PC-9 (cell line): ENCODE measurements around the gene KCNIP2. TPM values are rescaled to one million over a fixed set of nuclear protein-coding genes. Genes with fewer than 3 reads are reported as not detected.

Experiments used
- BruUV-seq: library from RNA; stranded (reverse); fragments of 400-500 nt; replicated peaks from 2 replicates; lab custom pipeline; 2021; lab: Mats Ljungman, UMichigan
- CTCF ChIA-PET: fragments of 300-600 bp; sonication (Branson Sonifier 250); formaldehyde crosslinking; loops from one replicate; lab custom pipeline; 2022; ENCODE audit warnings: antibody characterized with exemption; lab: Charles Lee
- POLR2A ChIA-PET: fragments of 300-600 bp; sonication (Branson Sonifier 250); formaldehyde crosslinking; loops from one replicate; lab custom pipeline; 2022; ENCODE audit warnings: antibody characterized with exemption; ENCODE audit not compliant: unreplicated experiment; lab: Charles Lee
- DNase-seq, 2 experiments: peaks; one replicate each; pipeline versions ENCODE4 v3.0.0 to v3.0.0-alpha.2; 2015 to 2022; ENCODE audit warnings: mixed read lengths in 1 of 2
- H2AFZ ChIP-seq: fragments of 200-600 bp; sonication (generic); 2 replicates; pipeline ENCODE4 v1.8.1; 2017; ENCODE audit warnings: antibody characterized with exemption
- H3F3A ChIP-seq: fragments of 200-600 bp; sonication (generic); 2 replicates; pipeline ENCODE4 v1.8.1; 2017; ENCODE audit warnings: antibody characterized with exemption, mild to moderate bottlenecking, low read depth; ENCODE audit not compliant: insufficient read depth
- H3K27ac ChIP-seq: fragments of 200-600 bp; sonication (generic); 2 replicates; pipeline ENCODE4 v1.6.1; 2016; ENCODE audit warnings: mixed run types
- H3K27me3 ChIP-seq: fragments of 200-600 bp; sonication (generic); 2 replicates; pipeline ENCODE4 v1.6.1; 2016; ENCODE audit warnings: low read depth, mixed run types; ENCODE audit not compliant: insufficient read depth
- H3K36me3 ChIP-seq: fragments of 200-600 bp; sonication (generic); 2 replicates; pipeline ENCODE4 v1.6.1; 2016; ENCODE audit warnings: low read depth, mixed run types
- H3K4me1 ChIP-seq: fragments of 200-600 bp; sonication (generic); replicated peaks from 2 replicates; pipeline ENCODE4 v1.6.1; 2016; ENCODE audit warnings: mixed run types; ENCODE audit not compliant: insufficient read depth
- H3K4me2 ChIP-seq: fragments of 200-600 bp; sonication (generic); 2 replicates; pipeline ENCODE4 v1.6.1; 2017; ENCODE audit warnings: mixed run types
- H3K4me3 ChIP-seq: fragments of 200-600 bp; sonication (generic); 2 replicates; pipeline ENCODE4 v1.6.1; 2016; ENCODE audit warnings: mixed run types
- H3K79me2 ChIP-seq: fragments of 200-600 bp; sonication (generic); 2 replicates; pipeline ENCODE4 v1.6.1; 2017; ENCODE audit warnings: low read depth, mixed run types
- H3K9me2 ChIP-seq: fragments of 200-600 bp; sonication (generic); 2 replicates; pipeline ENCODE4 v1.8.1; 2017; ENCODE audit warnings: mild to moderate bottlenecking; ENCODE audit not compliant: insufficient read depth
- H3K9me3 ChIP-seq: fragments of 200-600 bp; sonication (generic); 2 replicates; pipeline ENCODE4 v1.8.1; 2016; ENCODE audit warnings: low read depth; ENCODE audit not compliant: insufficient read depth
- H4K20me1 ChIP-seq: fragments of 200-600 bp; sonication (generic); 2 replicates; pipeline ENCODE4 v1.8.1; 2017; ENCODE audit not compliant: insufficient read depth
- EZH2 ChIP-seq: fragments of 200-600 bp; sonication (generic); IDR thresholded peaks from 2 replicates; pipeline ENCODE4 v1.8.0; 2017; ENCODE audit warnings: antibody characterized with exemption, low read depth
- intact Hi-C: fragments of 100-400 bp; cut with micrococcal nuclease; formaldehyde crosslinking; loops from one replicate; pipeline ENCODE4 v1.10.0; 2022; ENCODE audit not compliant: unreplicated experiment
- total RNA-seq: library from RNA; stranded (reverse); gene quantifications from 2 replicates; pipeline ENCODE4 v1.2.3, GENCODE V29; 2021
- TF ChIP-seq, protein P1 (sequence below): fragments of 200-600 bp; sonication (generic); conservative IDR thresholded peaks from 2 replicates; pipeline ENCODE4 v1.6.1; 2017; ENCODE audit warnings: mixed run types, antibody characterized with exemption, mild to moderate bottlenecking, moderate library complexity

The KCNIP2 gene
- total RNA-seq, 1 experiment from 2014 or later, result 4.0 TPM

DNA sequence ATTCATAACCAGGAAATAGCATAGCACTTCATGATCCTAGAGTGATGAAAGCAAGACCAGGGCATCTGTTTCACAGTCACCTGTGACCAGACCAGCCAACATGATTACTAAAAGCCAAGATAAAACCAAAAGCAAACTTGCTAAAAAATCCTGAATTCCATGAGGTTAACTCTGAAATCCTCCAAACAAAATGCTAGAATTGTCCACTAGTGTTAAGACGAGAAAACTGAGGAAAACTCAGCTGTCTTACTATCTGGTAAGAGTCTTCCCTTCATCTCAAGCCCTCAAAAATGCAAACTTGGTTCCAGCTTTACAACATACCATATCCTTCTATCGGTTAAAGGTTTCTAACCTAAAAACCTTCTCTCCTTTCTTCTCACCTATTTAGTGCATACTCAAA is 59.0 kb downstream of the KCNIP2 start:
- TF ChIP-seq, protein P1, sequence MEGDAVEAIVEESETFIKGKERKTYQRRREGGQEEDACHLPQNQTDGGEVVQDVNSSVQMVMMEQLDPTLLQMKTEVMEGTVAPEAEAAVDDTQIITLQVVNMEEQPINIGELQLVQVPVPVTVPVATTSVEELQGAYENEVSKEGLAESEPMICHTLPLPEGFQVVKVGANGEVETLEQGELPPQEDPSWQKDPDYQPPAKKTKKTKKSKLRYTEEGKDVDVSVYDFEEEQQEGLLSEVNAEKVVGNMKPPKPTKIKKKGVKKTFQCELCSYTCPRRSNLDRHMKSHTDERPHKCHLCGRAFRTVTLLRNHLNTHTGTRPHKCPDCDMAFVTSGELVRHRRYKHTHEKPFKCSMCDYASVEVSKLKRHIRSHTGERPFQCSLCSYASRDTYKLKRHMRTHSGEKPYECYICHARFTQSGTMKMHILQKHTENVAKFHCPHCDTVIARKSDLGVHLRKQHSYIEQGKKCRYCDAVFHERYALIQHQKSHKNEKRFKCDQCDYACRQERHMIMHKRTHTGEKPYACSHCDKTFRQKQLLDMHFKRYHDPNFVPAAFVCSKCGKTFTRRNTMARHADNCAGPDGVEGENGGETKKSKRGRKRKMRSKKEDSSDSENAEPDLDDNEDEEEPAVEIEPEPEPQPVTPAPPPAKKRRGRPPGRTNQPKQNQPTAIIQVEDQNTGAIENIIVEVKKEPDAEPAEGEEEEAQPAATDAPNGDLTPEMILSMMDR, result no peak
- TF ChIP-seq EZH2, result no peak
- no TSS peak for BruUV-seq
- H3K4me3 ChIP-seq, result no peak overlapping the region
- DNase-seq, result no peak
- no peaks in the 10 kb centered on the region for H3K9me2 ChIP-seq
- no peak overlapping the region for H3K27ac ChIP-seq
- peaks cover 3% of the 10 kb centered on the region; the same call in 1 of the 2 replicates for H4K20me1 ChIP-seq
- H2AFZ ChIP-seq, result no peak overlapping the region
- no peaks in the 10 kb centered on the region for H3K27me3 ChIP-seq
- H3K79me2 ChIP-seq, result peaks cover 10% of the 10 kb centered on the region; the same call in 1 of the 2 replicates
- peaks cover 11% of the 10 kb centered on the region; the same call in 1 of the 2 replicates for H3K4me1 ChIP-seq
- CTCF ChIA-PET, result interaction anchor here (0.9 to 1.0 kb wide), 2 partner anchors 225 to 492 kb away, joined by 4 read pairs; no protein-coding TSS in a partner anchor
- intact Hi-C loops, result loop anchor here (10.0 kb wide), 1 partner anchor 330 kb away; no protein-coding TSS in a partner anchor
- POLR2A ChIA-PET, result no interaction called here
- H3K36me3 ChIP-seq, result no peaks in the 10 kb centered on the region
- H3K4me2 ChIP-seq, result peak overlapping the region; percentile 79
- H3F3A ChIP-seq, result peaks cover 25% of the 10 kb centered on the region
- H3K9me3 ChIP-seq, result no peaks in the 10 kb centered on the region

DNA sequence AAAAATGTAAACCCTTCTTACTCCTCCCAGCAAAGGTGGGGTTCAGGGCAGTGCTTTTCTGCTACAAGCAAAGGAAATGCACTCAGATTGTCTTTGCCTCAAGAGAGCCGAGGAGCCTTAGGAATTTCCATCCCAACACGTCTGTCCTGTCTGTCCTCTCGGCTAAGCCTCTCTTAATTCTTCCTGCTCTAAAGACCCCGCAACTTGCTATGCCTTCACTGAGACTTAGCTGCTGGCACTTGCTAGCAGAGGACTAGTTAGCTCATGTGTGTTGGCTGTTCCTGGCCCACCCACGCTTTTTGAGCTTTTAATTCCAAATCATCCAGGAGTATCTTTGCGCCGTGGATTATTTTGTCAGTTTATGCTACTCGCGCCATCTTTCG is 59.9 kb downstream of the KCNIP2 start:
- CTCF ChIA-PET, result interaction anchor here (0.6 to 1.0 kb wide), 2 partner anchors 18 to 226 kb away, joined by 4 to 5 read pairs; no protein-coding TSS in a partner anchor
- peaks cover 3% of the 10 kb centered on the region; the same call in 1 of the 2 replicates for H4K20me1 ChIP-seq
- H3F3A ChIP-seq, result peaks cover 25% of the 10 kb centered on the region
- peak overlapping the region; percentile 98 for H2AFZ ChIP-seq
- BruUV-seq, result no TSS peak
- TF ChIP-seq EZH2, result no peak
- TF ChIP-seq, protein P1, result no peak
- POLR2A ChIA-PET, result interaction anchor here (0.6 kb wide), 1 partner anchor 220 kb away, joined by 3 read pairs; no protein-coding TSS in a partner anchor
- no peak overlapping the region for H3K27ac ChIP-seq
- peaks cover 11% of the 10 kb centered on the region; the same call in 1 of the 2 replicates for H3K4me1 ChIP-seq
- H3K36me3 ChIP-seq, result no peaks in the 10 kb centered on the region
- no peak for DNase-seq
- H3K79me2 ChIP-seq, result peaks cover 10% of the 10 kb centered on the region; the same call in 1 of the 2 replicates
- H3K9me2 ChIP-seq, result no peaks in the 10 kb centered on the region
- no peaks in the 10 kb centered on the region for H3K9me3 ChIP-seq
- H3K4me2 ChIP-seq, result peak overlapping the region; percentile 79
- H3K27me3 ChIP-seq, result no peaks in the 10 kb centered on the region
- peak overlapping the region; percentile 88 for H3K4me3 ChIP-seq
- intact Hi-C loops, result loop anchor here (10.0 kb wide), 1 partner anchor 329 kb away; no protein-coding TSS in a partner anchor

DNA sequence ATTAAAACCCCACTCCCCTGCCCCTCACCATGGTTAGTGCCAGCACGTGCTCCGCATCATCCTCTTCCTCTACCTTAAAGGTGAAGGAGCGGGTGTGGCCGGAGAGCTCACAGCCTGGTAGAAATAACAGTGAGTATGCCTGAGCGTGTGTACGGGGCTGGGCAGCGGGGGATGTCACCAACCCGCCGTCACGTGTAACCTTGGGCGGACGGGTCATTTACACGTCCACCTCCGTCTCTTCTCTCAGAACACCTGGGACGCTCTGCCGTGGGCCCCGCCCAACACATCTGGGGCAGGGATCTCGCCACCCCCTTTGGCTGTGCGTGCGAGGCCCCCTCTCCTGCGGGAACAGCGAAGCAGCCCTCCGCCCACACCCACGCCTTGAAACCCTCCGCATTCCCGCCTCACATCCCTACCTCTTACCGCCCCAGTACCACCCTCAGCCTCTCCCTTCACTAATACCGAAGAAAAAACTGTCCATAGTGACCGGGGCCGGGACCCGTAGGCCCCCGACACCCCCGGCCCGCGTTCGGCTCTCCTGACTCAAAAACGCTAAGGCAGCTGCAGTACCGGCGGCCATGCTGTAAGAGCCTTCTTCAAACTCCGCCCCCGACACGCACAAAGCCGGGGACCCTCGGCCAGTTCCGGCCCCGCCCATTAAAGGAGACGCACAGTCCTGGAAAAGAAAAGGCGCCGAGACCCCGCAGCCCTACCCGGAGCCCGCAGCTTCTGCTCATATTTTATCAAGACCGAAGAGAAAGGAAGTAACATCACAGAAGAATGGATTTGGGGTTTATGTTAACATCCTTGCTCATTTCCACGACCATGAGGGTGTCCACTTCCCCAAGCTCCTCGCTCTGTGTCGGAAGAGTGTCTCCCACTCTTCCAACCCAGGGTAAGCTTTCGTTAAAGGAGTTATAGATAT is 60.5 kb downstream of the KCNIP2 start, which contains the start of gene NPM3:
Gene NPM3 (minus strand): TSS at position 636 of the 925 bp plus-strand sequence. CDS start 56 bp downstream, at position 580.
- no peak for TF ChIP-seq EZH2
- TF ChIP-seq, protein P1, result no peak
- Histone ChIP-seq H3K79me2 (peaks cover 10% of the 10 kb centered on the region; the same call in 1 of the 2 replicates), H3K27ac (no peak within 1 kb of the TSS), H2AFZ (peak within 1 kb of the TSS; percentile 98), H3K36me3 (no peaks in the 10 kb centered on the region), H3K9me3 (no peaks in the 10 kb centered on the region), H3K4me1 (peaks cover 11% of the 10 kb centered on the region; the same call in 1 of the 2 replicates), H4K20me1 (peaks cover 3% of the 10 kb centered on the region; the same call in 1 of the 2 replicates), H3K4me3 (peak within 1 kb of the TSS; percentile 88), H3K9me2 (no peaks in the 10 kb centered on the region), H3F3A (peaks cover 25% of the 10 kb centered on the region), H3K4me2 (peak within 1 kb of the TSS; percentile 79), H3K27me3 (no peaks in the 10 kb centered on the region)
- ChIA-PET CTCF (interaction anchor here (0.6 to 1.1 kb wide), 3 partner anchors 18 to 569 kb away, joined by 3 to 5 read pairs (median 3); no protein-coding TSS in a partner anchor), POLR2A (interaction anchor here (0.6 kb wide), 1 partner anchor 221 kb away, joined by 3 read pairs; no protein-coding TSS in a partner anchor)
- intact Hi-C loops, result loop anchor here (10.0 kb wide), 1 partner anchor 328 kb away; no protein-coding TSS in a partner anchor
- BruUV-seq, result TSS peak; percentile 25
- DNase-seq, result peak; percentile 56 to 66
